HG03060 (cell line): ENCODE data around the gene YIPF4.
"Not testable (repeated sequence)": the region's sequence is repeated elsewhere in the genome, so short reads cannot be mapped to it uniquely, and the experiment has no call there.

Source experiments
- ATAC-seq: cut with Tn5 transposase; IDR thresholded peaks from one replicate; pipeline ENCODE4 v1.9.1; 2021; ENCODE audit warnings: low read depth, moderate number of reproducible peaks; ENCODE audit not compliant: unreplicated experiment

YIPF4 gene

DNA sequence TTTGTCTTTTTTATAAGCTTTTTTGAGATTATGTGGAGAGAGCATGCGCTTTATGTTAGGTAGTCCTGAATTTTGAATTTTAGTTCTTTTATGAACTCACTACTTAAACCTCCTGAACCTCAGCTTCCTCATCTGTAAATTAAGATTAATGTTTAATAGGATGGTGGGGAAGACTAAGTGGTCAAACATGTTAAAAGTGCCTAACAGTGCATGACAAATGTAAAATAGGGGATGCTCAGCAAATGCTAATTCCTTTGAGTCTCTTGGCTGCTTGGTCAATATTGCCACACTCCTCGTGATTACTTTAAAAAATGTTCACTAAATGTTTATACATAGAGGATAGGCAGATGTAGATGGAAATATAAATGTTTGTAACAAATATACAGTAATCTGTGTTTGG, 85.9 kb downstream of the YIPF4 start:
- peak; percentile 40 for ATAC-seq

- not testable (repeated sequence) for ATAC-seq
Measured at GRCh38 chr2:32364290-32364689, 86.6 kb downstream of the YIPF4 start.

GRCh38 chr2:32365679-32366078, 88.0 kb downstream of the YIPF4 start:
- not testable (repeated sequence) for ATAC-seq
